Stimulated activated CD8-positive, alpha-beta memory T cell treated with anti-CD3 and anti-CD28 coated beads, Interleukin-4, amount 100 ng/mL, for 24 hours (primary cell): ENCODE results near the gene FRYL.
"Not testable (repeated sequence)": the region's sequence is repeated elsewhere in the genome, so short reads cannot be mapped to it uniquely, and the experiment has no call there.

Experiments used
- DNase-seq: peaks from one replicate; pipeline ENCODE4 v3.0.0-alpha.2; 2020; ENCODE audit warnings: low read depth

The FRYL gene

GRCh38 chr4:48785302-48785701 lies 5.2 kb upstream of the FRYL start:
- DNase-seq = no peak

- DNase-seq = no peak
These were observed 1.9 kb upstream of the FRYL start for GRCh38 chr4:48781968-48782367.

- DNase-seq = no peak
These were observed 761 bp upstream of the FRYL start for GRCh38 chr4:48780865-48781214.

GRCh38 chr4:48779095-48779997 lies 733 bp downstream of the FRYL start:
- peak; percentile 43 for DNase-seq

- DNase-seq = no peak
These were observed 1.5 kb downstream of the FRYL start for GRCh38 chr4:48778431-48779094.

- DNase-seq = no peak
These were observed 2.3 kb downstream of the FRYL start for GRCh38 chr4:48777739-48778138.

GRCh38 chr4:48774760-48775710 lies 5.0 kb downstream of the FRYL start:
- no peak for DNase-seq

GRCh38 chr4:48772556-48772955 lies 7.5 kb downstream of the FRYL start:
- DNase-seq = no peak

GRCh38 chr4:48767055-48767929 lies 12.8 kb downstream of the FRYL start:
- no peak for DNase-seq

GRCh38 chr4:48766131-48766792 lies 13.8 kb downstream of the FRYL start:
- no peak for DNase-seq

GRCh38 chr4:48762408-48762807 lies 17.7 kb downstream of the FRYL start:
- DNase-seq = no peak

- no peak for DNase-seq
These were observed 18.8 kb downstream of the FRYL start for GRCh38 chr4:48761286-48761685.

- not testable (repeated sequence) for DNase-seq
These were observed 21.4 kb downstream of the FRYL start for GRCh38 chr4:48758703-48759102.

GRCh38 chr4:48756689-48757220 lies 23.3 kb downstream of the FRYL start:
- DNase-seq = no peak

- DNase-seq = no peak
These were observed 24.8 kb downstream of the FRYL start for GRCh38 chr4:48755281-48755680.

GRCh38 chr4:48753159-48753558 lies 26.9 kb downstream of the FRYL start:
- DNase-seq = no peak

- no peak for DNase-seq
These were observed 27.4 kb downstream of the FRYL start for GRCh38 chr4:48752726-48753125.

- DNase-seq = no peak
These were observed 27.8 kb downstream of the FRYL start for GRCh38 chr4:48752246-48752645.

GRCh38 chr4:48748949-48749596 lies 31.0 kb downstream of the FRYL start:
- no peak for DNase-seq
